Activated CD4-positive, alpha-beta T cell treated with anti-CD3 and anti-CD28 coated beads for 36 hours (primary cell): ENCODE results near the gene OBSCN. TPM values are rescaled to one million over a fixed set of nuclear protein-coding genes. Genes with fewer than 3 reads are reported as not detected.
"Not testable (repeated sequence)": the region's sequence is repeated elsewhere in the genome, so short reads cannot be mapped to it uniquely, and the experiment has no call there.

ENCODE experiments used
- ATAC-seq: fragments of 200-7000 bp; cut with Tn5 transposase; one replicate; pipeline ENCODE4 v1.10.0; 2021; ENCODE audit warnings: mild to moderate bottlenecking, moderate library complexity
- CTCF ChIA-PET: fragments of 350-600 bp; sonication (Branson Sonifier 250); formaldehyde crosslinking; loops from one replicate; lab custom pipeline; 2021; ENCODE audit warnings: antibody characterized with exemption; lab: Charles Lee
- POLR2A ChIA-PET: fragments of 350-600 bp; sonication (Branson Sonifier 250); formaldehyde crosslinking; loops from one replicate; lab custom pipeline; 2021; ENCODE audit warnings: antibody characterized with exemption, inconsistent platforms; lab: Charles Lee
- DNase-seq: peaks from one replicate; pipeline ENCODE4 v3.0.0-alpha.2; 2020
- H3K27ac Mint-ChIP-seq: one replicate; pipeline ENCODE4 v1.8.0; 2021; ENCODE audit warnings: mixed read lengths
- H3K27me3 Mint-ChIP-seq: one replicate; pipeline ENCODE4 v1.8.0; 2021; ENCODE audit warnings: mixed read lengths
- H3K36me3 Mint-ChIP-seq: one replicate; pipeline ENCODE4 v1.8.0; 2021; ENCODE audit warnings: low read depth, mixed read lengths
- H3K4me1 Mint-ChIP-seq: one replicate; pipeline ENCODE4 v1.8.0; 2021; ENCODE audit warnings: mixed read lengths
- H3K4me3 Mint-ChIP-seq: one replicate; pipeline ENCODE4 v1.8.0; 2021; ENCODE audit warnings: mild to moderate bottlenecking, moderate library complexity, mixed read lengths
- H3K9me3 Mint-ChIP-seq: one replicate; pipeline ENCODE4 v1.8.0; 2021; ENCODE audit warnings: low read depth, mixed read lengths
- intact Hi-C, 2 experiments: fragments of 100-400 bp; cut with DNase I in 1 of 2; cut with micrococcal nuclease in 1 of 2; formaldehyde crosslinking; loops; one replicate each; pipeline versions ENCODE4 v1.14.2 to v1.15.1; 2022 to 2024; cut with DNase I, micrococcal nuclease
- total RNA-seq, 2 experiments: library from RNA; stranded (reverse); gene quantifications; one replicate each; pipeline ENCODE4 v1.2.3, GENCODE V29; 2021

OBSCN gene
- total RNA-seq, 2 experiments from 2014 or later, result 20.0 to 20.5 TPM

GRCh38 chr1:228173528-228174481, 34.0 kb upstream of the OBSCN start:
- H3K4me1 Mint-ChIP-seq, H3K36me3 Mint-ChIP-seq, H3K27me3 Mint-ChIP-seq, H3K4me3 Mint-ChIP-seq, H3K9me3 Mint-ChIP-seq, H3K27ac Mint-ChIP-seq: not testable (repeated sequence)
- DNase-seq (peak; percentile 67), ATAC-seq (peak; percentile 67)
- intact Hi-C loops, result loop anchor here (1.0 to 2.0 kb wide), 10 partner anchors 8 to 386 kb away; partner anchors contain the start of genes ARF1 (in 1 of the 2), GUK1 (in 1 of the 2), IBA57 (in 1 of the 2) and MRPL55 (in 1 of the 2)
- CTCF ChIA-PET, result interaction anchor here (1.1 kb wide), 1 partner anchor 313 kb away, joined by 3 read pairs; no protein-coding TSS in a partner anchor
- POLR2A ChIA-PET, result interaction anchor here (0.7 to 1.7 kb wide), 4 partner anchors 9 to 174 kb away, joined by 3 to 9 read pairs (median 4); partner anchors contain the start of genes GUK1 and IBA57

- CTCF ChIA-PET, result interaction anchor here (1.1 kb wide), 1 partner anchor 312 kb away, joined by 3 read pairs; no protein-coding TSS in a partner anchor
- intact Hi-C loops, result loop anchor here (1.0 to 2.0 kb wide), 10 partner anchors 8 to 386 kb away; partner anchors contain the start of genes ARF1 (in 1 of the 2), GUK1 (in 1 of the 2), IBA57 (in 1 of the 2) and MRPL55 (in 1 of the 2)
- Mint-ChIP-seq H3K36me3 (no peaks in the 10 kb centered on the region), H3K4me1 (no peaks in the 10 kb centered on the region), H3K4me3 (no peak overlapping the region), H3K27ac (no peak overlapping the region), H3K27me3 (no peaks in the 10 kb centered on the region), H3K9me3 (no peaks in the 10 kb centered on the region)
- DNase-seq (peak; percentile 59), ATAC-seq (peak; percentile 67)
- POLR2A ChIA-PET, result interaction anchor here (0.7 to 1.7 kb wide), 3 partner anchors 10 to 175 kb away, joined by 3 to 9 read pairs (median 4); partner anchors contain the start of genes GUK1 and IBA57
These were observed 33.1 kb upstream of the OBSCN start for GRCh38 chr1:228174482-228175315.

GRCh38 chr1:228175316-228176023, 32.4 kb upstream of the OBSCN start:
- no peaks in the 10 kb centered on the region for H3K4me1 Mint-ChIP-seq
- ATAC-seq, result no peak
- H3K9me3 Mint-ChIP-seq, result no peaks in the 10 kb centered on the region
- no peaks in the 10 kb centered on the region for H3K27me3 Mint-ChIP-seq
- H3K4me3 Mint-ChIP-seq, result no peak overlapping the region
- no peaks in the 10 kb centered on the region for H3K36me3 Mint-ChIP-seq
- no peak for DNase-seq
- H3K27ac Mint-ChIP-seq, result no peak overlapping the region
- ChIA-PET POLR2A (no interaction called here), CTCF (no interaction called here)
- intact Hi-C loops, result loop anchor here in 1 of 2 experiments (2.0 kb wide), 4 partner anchors 93 to 231 kb away; partner anchors contain the start of genes ARF1 and TRIM11

- H3K4me3 Mint-ChIP-seq, result no peak overlapping the region
- no peaks in the 10 kb centered on the region for H3K4me1 Mint-ChIP-seq
These were observed 31.8 kb upstream of the OBSCN start for GRCh38 chr1:228176024-228176395.

GRCh38 chr1:228176461-228177182, 31.2 kb upstream of the OBSCN start:
- Mint-ChIP-seq H3K9me3 (no peaks in the 10 kb centered on the region), H3K27me3 (no peaks in the 10 kb centered on the region), H3K27ac (no peak overlapping the region), H3K36me3 (no peaks in the 10 kb centered on the region), H3K4me3 (no peak overlapping the region), H3K4me1 (no peaks in the 10 kb centered on the region)
- DNase-seq, result no peak
- intact Hi-C loops, result no loop called here
- no peak for ATAC-seq
- POLR2A ChIA-PET, result interaction anchor here (0.6 kb wide), 1 partner anchor 46 kb away, joined by 3 read pairs; no protein-coding TSS in a partner anchor
- CTCF ChIA-PET, result interaction anchor here (1.3 to 1.6 kb wide), 2 partner anchors 10 to 325 kb away, joined by 3 to 8 read pairs; no protein-coding TSS in a partner anchor

More at GRCh38 chr1:228176024-228176395, 31.8 kb upstream of the OBSCN start:
- POLR2A ChIA-PET, result no interaction called here
- Mint-ChIP-seq H3K27ac (no peak overlapping the region), H3K36me3 (no peaks in the 10 kb centered on the region), H3K27me3 (no peaks in the 10 kb centered on the region), H3K9me3 (no peaks in the 10 kb centered on the region)
- CTCF ChIA-PET, result interaction anchor here (1.3 kb wide), 1 partner anchor 325 kb away, joined by 3 read pairs; no protein-coding TSS in a partner anchor
- no peak for DNase-seq
- no peak for ATAC-seq
- intact Hi-C loops, result no loop called here

DNA sequence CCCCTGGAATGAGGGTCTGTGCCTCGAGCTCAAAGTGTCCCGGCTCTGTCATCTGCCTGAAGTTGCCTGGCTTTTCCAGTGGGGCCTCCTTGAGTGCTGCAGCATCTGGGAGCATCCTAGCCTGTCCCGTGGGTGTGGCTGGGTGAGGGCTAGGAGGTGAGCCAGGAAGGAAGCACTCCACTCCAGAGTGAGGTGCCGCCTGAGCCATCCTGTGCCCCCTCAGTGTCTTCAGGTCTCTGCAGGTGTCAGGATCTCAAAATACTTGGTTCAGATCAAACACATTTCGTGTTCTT, 30.7 kb upstream of the OBSCN start:
- DNase-seq, result no peak
- no peak overlapping the region for H3K4me3 Mint-ChIP-seq
- ATAC-seq, result no peak
- no peaks in the 10 kb centered on the region for H3K9me3 Mint-ChIP-seq
- H3K27ac Mint-ChIP-seq, result no peak overlapping the region
- intact Hi-C loops, result no loop called here
- H3K36me3 Mint-ChIP-seq, result no peaks in the 10 kb centered on the region
- no peaks in the 10 kb centered on the region for H3K27me3 Mint-ChIP-seq
- H3K4me1 Mint-ChIP-seq, result no peaks in the 10 kb centered on the region
- ChIA-PET POLR2A (interaction anchor here (0.6 kb wide), 1 partner anchor 46 kb away, joined by 3 read pairs; no protein-coding TSS in a partner anchor), CTCF (interaction anchor here (1.3 to 1.6 kb wide), 2 partner anchors 10 to 324 kb away, joined by 3 to 8 read pairs; no protein-coding TSS in a partner anchor)

- CTCF ChIA-PET, result interaction anchor here (0.7 to 1.9 kb wide), 3 partner anchors 11 to 375 kb away, joined by 3 to 8 read pairs (median 5); no protein-coding TSS in a partner anchor
- no peak for ATAC-seq
- no peak for DNase-seq
- POLR2A ChIA-PET, result no interaction called here
- Mint-ChIP-seq H3K9me3 (no peaks in the 10 kb centered on the region), H3K27ac (no peak overlapping the region), H3K36me3 (no peaks in the 10 kb centered on the region), H3K27me3 (no peaks in the 10 kb centered on the region), H3K4me1 (no peaks in the 10 kb centered on the region), H3K4me3 (no peak overlapping the region)
- intact Hi-C loops, result no loop called here
These were observed 29.8 kb upstream of the OBSCN start for GRCh38 chr1:228177721-228178710.

GRCh38 chr1:228178737-228179684, 28.8 kb upstream of the OBSCN start:
- no peaks in the 10 kb centered on the region for H3K9me3 Mint-ChIP-seq
- no peaks in the 10 kb centered on the region for H3K27me3 Mint-ChIP-seq
- no peak overlapping the region for H3K27ac Mint-ChIP-seq
- H3K4me3 Mint-ChIP-seq, result no peak overlapping the region
- no peaks in the 10 kb centered on the region for H3K36me3 Mint-ChIP-seq
- no peaks in the 10 kb centered on the region for H3K4me1 Mint-ChIP-seq
- ATAC-seq (no peak), DNase-seq (no peak)
- CTCF ChIA-PET, result interaction anchor here (0.7 to 1.9 kb wide), 4 partner anchors 13 to 376 kb away, joined by 3 to 6 read pairs (median 4); no protein-coding TSS in a partner anchor
- POLR2A ChIA-PET, result no interaction called here
- intact Hi-C loops, result no loop called here
